COLO829 (cell line): ENCODE results near the gene MICU1.
"Not testable (repeated sequence)": the region's sequence is repeated elsewhere in the genome, so short reads cannot be mapped to it uniquely, and the experiment has no call there.

ENCODE experiments used
- DNase-seq: peaks from one replicate; pipeline ENCODE4 v3.0.0; 2012; ENCODE audit warnings: low spot score

Gene MICU1

DNA sequence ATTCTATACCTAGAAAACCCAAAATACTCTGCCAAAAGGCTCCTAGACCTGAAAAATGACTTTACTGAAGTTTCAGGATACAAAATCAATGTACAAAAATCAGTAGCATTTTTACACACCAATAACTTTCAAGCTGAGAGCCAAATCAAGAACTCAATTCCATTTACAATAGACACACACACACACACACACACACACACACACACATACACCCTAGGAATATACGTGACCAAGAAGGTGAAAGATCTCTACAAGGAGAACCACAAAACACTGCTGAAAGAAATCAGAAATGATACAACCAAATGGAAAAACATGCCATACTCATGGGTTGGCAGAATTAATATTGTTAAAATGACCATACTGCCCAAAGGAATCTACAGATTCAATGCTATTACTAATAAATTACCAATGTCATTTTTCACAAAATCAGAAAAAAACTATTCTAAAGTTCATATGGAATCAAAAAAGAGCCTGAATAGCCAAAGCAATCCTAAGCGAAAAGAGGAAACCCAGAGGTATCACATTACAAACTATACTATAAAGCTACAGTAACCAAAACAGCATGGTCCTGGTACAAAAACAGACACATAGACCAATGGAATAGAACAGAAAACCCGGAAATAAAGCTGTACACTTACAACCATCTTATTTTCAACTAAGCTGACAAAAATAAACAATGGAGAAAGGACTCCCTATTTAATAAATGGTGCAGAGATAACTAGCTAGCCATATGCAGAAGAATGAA is 122.0 kb downstream of the MICU1 start:
- no peak for DNase-seq

- no peak for DNase-seq
Measured at GRCh38 chr10:72503241-72503640, 122.6 kb downstream of the MICU1 start.

DNA sequence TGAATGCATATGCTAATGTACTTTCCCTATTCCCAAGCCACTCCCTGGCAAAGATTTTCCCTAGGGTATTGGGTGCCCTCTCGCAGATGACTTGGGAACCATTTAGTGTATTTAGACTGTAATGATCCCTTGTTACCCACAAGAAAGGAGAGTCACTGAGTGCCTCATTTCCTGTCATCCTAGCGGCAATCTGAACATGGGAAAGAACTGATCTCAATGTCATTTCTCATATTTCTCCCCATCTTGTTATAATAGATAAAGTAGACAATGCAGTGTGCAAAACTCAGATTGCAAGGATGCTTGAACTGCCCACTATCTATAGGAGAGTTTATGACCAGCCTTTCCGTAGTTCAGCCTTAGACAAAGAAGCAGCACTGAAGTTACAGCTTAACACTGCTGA is 123.3 kb downstream of the MICU1 start:
- no peak for DNase-seq

- DNase-seq = no peak
Measured at GRCh38 chr10:72499701-72500100, 126.2 kb downstream of the MICU1 start.

DNA sequence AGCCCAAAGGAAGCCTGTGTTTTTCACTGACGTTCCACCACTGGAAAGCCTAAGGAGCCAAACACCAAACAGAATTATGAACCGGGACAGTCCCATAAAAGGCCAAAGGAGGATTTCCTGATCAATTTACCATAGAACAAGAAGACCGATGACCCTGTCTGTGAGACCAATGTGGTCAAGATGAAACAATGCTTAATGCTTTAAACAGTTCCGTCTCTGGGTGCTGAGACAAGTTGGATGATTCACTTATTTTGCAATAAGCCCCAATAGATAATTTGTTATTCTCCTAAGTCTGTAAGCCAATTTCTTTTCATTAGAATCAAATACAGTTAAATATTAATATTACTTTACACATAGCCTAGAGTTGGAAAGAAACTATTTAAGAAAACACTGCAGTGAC is 134.9 kb downstream of the MICU1 start:
- DNase-seq = no peak

GRCh38 chr10:72487521-72487920 is 138.4 kb downstream of the MICU1 start:
- DNase-seq = peak; percentile 22

- no peak for DNase-seq
Measured at GRCh38 chr10:72487116-72487515, 138.8 kb downstream of the MICU1 start.

DNA sequence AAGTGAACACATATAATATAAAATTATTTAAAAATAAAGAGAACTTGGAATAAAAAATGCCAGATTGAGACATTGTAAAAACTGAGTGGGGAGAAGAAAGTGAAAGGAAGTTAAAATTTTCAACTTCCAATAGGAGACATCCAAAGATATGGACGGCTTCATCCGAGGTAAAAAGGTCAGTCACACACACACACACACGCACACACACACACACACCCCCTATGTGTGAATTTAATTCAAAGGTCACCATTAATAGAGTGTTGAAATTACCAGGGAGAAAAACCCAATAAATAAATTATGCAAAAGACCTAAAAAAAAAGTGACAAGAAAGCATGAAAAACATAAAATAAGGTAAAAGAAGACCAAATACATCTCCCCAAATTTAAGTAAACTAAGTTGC is 140.2 kb downstream of the MICU1 start:
- DNase-seq = no peak

- no peak for DNase-seq
Measured at GRCh38 chr10:72484521-72484920, 141.4 kb downstream of the MICU1 start.

- no peak for DNase-seq
Measured at GRCh38 chr10:72483471-72483870, 142.4 kb downstream of the MICU1 start.

DNA sequence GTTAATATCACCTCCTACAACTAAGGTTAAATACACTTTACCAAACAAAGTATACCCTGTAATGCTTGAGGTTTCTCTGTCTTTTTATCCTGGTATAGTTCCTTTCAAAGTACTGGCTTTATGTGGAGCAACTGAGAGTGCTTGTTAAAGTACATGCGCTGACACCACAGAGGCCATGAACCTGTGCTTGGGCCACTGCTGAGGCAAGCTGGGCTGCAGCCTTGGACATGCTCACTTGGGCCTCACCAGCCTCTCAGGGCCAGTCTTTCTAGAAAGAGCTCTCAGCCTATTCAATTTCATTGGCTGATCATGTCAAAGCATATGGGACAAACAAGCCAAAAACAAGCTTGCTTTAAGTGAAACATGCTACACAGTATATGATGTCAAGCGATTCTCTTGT is 145.0 kb downstream of the MICU1 start:
- no peak for DNase-seq

GRCh38 chr10:72477463-72477862 is 148.4 kb downstream of the MICU1 start:
- no peak for DNase-seq

GRCh38 chr10:72472306-72472705 is 153.6 kb downstream of the MICU1 start:
- no peak for DNase-seq

- DNase-seq = no peak
Measured at GRCh38 chr10:72470666-72471065, 155.2 kb downstream of the MICU1 start.

DNA sequence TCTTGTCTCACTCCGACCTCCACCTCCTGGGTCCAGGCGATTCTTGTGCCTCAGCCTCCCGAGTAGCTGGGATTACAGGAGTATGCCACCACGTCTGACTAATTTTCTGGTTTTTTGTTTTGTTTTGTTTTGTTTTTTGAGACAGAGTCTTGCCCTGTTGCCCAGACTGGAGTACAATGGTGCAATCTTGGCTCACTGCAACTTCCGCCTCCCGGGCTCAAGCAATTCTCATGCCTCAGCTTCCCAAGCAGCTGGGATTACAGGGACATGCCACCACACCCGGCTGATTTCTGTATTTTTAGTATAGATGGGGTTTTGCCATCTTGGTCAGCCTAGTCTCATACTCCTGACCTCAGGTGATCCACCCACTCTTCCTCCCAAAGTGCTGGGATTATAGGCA is 158.8 kb downstream of the MICU1 start:
- not testable (repeated sequence) for DNase-seq

DNA sequence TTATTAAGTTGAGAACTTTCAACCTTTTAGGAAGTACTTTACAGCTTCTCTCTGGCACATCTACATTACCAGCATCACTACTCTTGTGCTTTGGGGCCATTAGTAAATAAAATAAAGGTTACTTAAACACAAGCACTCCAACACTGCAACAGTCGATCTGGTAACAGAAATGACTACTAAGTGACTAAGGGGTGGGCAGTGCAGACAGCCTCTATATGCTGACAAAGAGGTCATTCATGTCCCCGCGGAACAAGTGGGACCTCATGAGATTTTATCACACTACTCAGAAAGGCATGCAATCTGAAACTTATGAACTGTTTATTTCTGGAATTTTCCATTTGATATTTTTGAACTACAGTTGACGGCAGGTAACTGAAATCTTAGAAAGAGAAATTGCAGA is 159.9 kb downstream of the MICU1 start:
- DNase-seq = peak; percentile 64

DNA sequence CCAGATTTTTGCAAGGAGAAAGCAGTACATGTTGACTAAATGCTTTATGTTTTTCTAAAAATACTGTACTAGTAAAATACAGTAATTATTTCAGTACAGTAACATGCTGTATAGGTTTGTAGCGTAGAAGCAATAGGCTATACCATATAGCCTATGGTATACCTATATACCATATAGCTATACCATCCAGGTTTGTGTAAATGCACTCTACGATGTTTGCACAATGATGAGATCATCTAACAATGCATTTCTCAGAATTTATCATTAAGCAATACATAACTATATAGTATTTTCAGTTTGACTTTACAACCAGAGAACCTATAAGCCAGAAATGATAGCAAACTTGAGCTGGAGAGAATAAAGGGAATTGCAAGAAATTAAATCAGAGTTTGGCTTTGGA is 161.4 kb downstream of the MICU1 start:
- no peak for DNase-seq

- no peak for DNase-seq
Measured at GRCh38 chr10:72462261-72462660, 163.6 kb downstream of the MICU1 start.

DNA sequence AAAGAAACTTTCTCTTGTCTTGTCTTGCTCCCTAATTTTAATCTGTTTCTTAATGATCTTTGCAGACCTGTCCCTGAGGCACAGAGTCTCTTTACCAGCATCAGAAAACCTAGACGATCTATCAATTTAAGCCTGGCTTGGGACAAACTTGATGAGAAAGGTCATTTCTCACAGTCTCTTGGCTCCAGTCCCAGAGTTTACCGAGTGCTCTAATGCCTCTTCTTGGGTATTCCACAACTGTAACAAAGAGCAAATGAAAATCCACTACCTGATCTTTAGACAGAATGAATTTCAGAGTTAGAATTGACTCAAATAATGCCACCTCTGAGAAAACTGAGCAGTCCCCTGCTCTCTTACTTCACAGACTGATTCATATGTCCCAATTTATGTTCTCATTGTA is 164.8 kb downstream of the MICU1 start:
- no peak for DNase-seq

DNA sequence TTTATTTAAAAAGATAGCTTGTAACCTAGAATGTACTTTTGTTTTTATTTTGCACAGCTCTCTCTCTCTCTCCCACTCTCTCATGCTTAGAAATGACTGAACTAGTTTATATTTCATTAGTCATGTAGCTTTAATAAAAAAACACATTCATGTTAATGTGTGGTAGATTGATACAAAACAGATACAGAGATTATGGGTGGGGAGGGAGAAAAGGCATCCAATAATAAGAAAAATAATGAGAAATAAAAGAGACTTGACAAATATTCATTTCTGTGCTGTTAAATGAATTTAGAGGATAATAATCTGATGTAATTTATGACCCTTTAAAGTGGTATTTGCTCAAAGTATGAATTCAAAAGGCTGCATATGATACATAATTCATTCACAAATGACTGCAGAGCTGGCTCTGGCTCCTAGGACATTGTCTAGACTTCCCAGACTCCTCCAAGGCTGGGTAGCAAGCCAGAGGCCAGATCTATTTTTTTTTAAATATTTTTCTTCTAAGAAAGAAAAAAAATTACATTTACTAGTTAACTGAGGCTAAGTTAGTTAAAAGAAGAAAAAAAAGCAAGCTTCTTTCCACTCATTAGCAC is 165.5 kb downstream of the MICU1 start:
- no peak for DNase-seq

- no peak for DNase-seq
Measured at GRCh38 chr10:72459301-72459700, 166.6 kb downstream of the MICU1 start.

DNA sequence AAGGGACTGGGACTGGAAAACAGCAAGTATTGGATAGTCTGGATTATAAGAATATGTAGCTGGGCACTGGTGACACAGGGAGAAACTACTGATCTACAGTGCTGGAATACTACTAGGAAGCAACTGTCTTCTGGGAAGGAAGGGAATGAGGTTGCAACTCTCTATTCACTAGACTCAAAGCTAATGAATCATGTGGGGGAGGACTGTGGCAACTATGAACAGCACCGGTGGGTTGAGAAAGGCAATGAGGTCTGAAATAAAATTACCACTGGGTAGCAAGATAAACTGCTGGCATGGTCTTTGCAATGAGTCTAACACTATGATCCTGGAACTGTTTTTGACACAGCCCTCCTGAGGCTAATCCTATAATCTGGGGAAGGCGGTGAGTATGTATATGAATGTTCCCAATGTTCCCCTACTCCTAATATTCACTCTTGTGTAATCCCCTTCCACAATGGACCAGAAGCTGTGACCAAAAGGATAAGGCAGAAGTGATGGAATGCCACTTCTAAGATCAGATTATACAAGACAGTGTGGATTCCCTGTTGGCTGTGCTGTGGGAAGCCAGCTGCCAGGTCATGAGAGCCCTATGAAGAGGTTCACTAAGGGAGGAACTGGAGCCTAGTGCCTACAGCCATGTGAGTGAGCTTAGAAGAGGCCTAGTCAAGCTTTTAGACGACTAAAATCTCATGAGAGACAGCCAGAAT is 169.8 kb downstream of the MICU1 start:
- DNase-seq = no peak

GRCh38 chr10:72449941-72450441 is 175.9 kb downstream of the MICU1 start:
- no peak for DNase-seq
